IMR-90 (cell line): Measurements from ENCODE around the gene CHST6. TPM values are rescaled to one million over a fixed set of nuclear protein-coding genes. Genes with fewer than 3 reads are reported as not detected.

Experiments
- ATAC-seq: fragments of 200-7000 bp; cut with Tn5 transposase; 2 replicates; pipeline ENCODE4 v1.9.1; 2020; ENCODE audit warnings: low read depth, mild to moderate bottlenecking, moderate library complexity
- BruUV-seq: library from RNA; stranded (reverse); fragments of 400-500 nt; replicated peaks from 2 replicates; lab custom pipeline; 2021; lab: Mats Ljungman, UMichigan
- CTCF ChIA-PET: fragments of 300-600 bp; formaldehyde crosslinking; extraction: SDS; loops from one replicate; lab custom pipeline; 2021; ENCODE audit warnings: antibody characterized with exemption; lab: Yijun Ruan, JAX
- POLR2A ChIA-PET: fragments of 300-600 bp; sonication (Branson Sonifier 250); formaldehyde crosslinking; loops from one replicate; lab custom pipeline; 2022; ENCODE audit warnings: antibody characterized with exemption; ENCODE audit not compliant: unreplicated experiment; lab: Charles Lee
- DNase-seq: peaks from one replicate; pipeline ENCODE4 v3.0.0; 2013
- H2AFZ ChIP-seq: replicated peaks from 2 replicates; pipeline ENCODE3; 2013; ENCODE audit warnings: low read length, mild to moderate bottlenecking; ENCODE audit not compliant: poor library complexity
- H2AK5ac ChIP-seq: 2 replicates; pipeline ENCODE4 v1.6.1; 2013; ENCODE audit warnings: low read depth, low read length, inconsistent platforms
- H2AK9ac ChIP-seq: replicated peaks from 2 replicates; pipeline ENCODE3; 2013; ENCODE audit warnings: mild to moderate bottlenecking, low read depth, low read length, moderate library complexity; ENCODE audit not compliant: poor library complexity
- H2BK120ac ChIP-seq: 2 replicates; pipeline ENCODE4 v1.6.1; 2013; ENCODE audit warnings: low read depth, low read length, inconsistent platforms
- H2BK15ac ChIP-seq: 3 replicates; pipeline ENCODE4 v1.6.1; 2013; ENCODE audit warnings: low read depth, low read length, inconsistent platforms
- H2BK20ac ChIP-seq: 2 replicates; pipeline ENCODE4 v1.6.1; 2013; ENCODE audit warnings: low read depth, mild to moderate bottlenecking, inconsistent platforms, low read length, moderate library complexity
- H2BK5ac ChIP-seq: 2 replicates; pipeline ENCODE4 v1.6.1; 2013; ENCODE audit warnings: mild to moderate bottlenecking, low read depth, low read length, inconsistent platforms; ENCODE audit not compliant: poor library complexity, severe bottlenecking
- H3K14ac ChIP-seq: replicated peaks from 2 replicates; pipeline ENCODE4 v1.6.1; 2013; ENCODE audit warnings: low read depth, low read length, inconsistent platforms
- H3K18ac ChIP-seq: 2 replicates; pipeline ENCODE4 v1.6.1; 2013; ENCODE audit warnings: low read depth, low read length, control low read depth
- H3K23ac ChIP-seq: 2 replicates; pipeline ENCODE4 v1.6.1; 2013; ENCODE audit warnings: low read depth, low read length, inconsistent platforms
- H3K27ac ChIP-seq: 2 replicates; pipeline ENCODE4 v1.5.1; 2013; ENCODE audit warnings: mild to moderate bottlenecking, control low read depth, low read length; ENCODE audit not compliant: insufficient read depth
- H3K27me3 ChIP-seq: 2 replicates; pipeline ENCODE4 v1.6.1; 2013; ENCODE audit warnings: low read length; ENCODE audit not compliant: control insufficient read depth, insufficient read depth
- H3K36me3 ChIP-seq: 2 replicates; pipeline ENCODE4 v1.6.1; 2013; ENCODE audit warnings: low read length, mixed read lengths; ENCODE audit not compliant: control insufficient read depth, insufficient read depth
- H3K4ac ChIP-seq: 2 replicates; pipeline ENCODE4 v1.6.1; 2013; ENCODE audit warnings: low read depth, low read length, inconsistent platforms
- H3K4me1 ChIP-seq: 2 replicates; pipeline ENCODE4 v1.6.1; 2013; ENCODE audit warnings: low read length, mixed read lengths; ENCODE audit not compliant: control insufficient read depth, insufficient read depth
- H3K4me2 ChIP-seq: 2 replicates; pipeline ENCODE4 v1.6.1; 2013; ENCODE audit warnings: low read depth, mild to moderate bottlenecking, control low read depth, low read length, moderate library complexity
- H3K4me3 ChIP-seq: 2 replicates; pipeline ENCODE4 v1.5.1; 2013; ENCODE audit warnings: low read depth, mild to moderate bottlenecking, control low read depth, low read length, moderate library complexity; ENCODE audit not compliant: insufficient read depth
- H3K56ac ChIP-seq: 2 replicates; pipeline ENCODE4 v1.6.1; 2013; ENCODE audit warnings: low read length, inconsistent platforms; ENCODE audit not compliant: insufficient read depth; ENCODE audit errors: extremely low read depth
- H3K79me1 ChIP-seq, 2 experiments: 2 replicates each; pipeline ENCODE4 v1.6.1; 2013; ENCODE audit warnings: low read length in 2 of 2, inconsistent platforms in 1 of 2, low read depth in 1 of 2
- H3K9ac ChIP-seq: 2 replicates; pipeline ENCODE4 v1.6.1; 2013; ENCODE audit warnings: low read depth, low read length, control low read depth
- H3K9me1 ChIP-seq: 2 replicates; pipeline ENCODE4 v1.6.1; 2013; ENCODE audit warnings: low read length, inconsistent platforms; ENCODE audit not compliant: insufficient read depth
- H3K9me3 ChIP-seq: 2 replicates; pipeline ENCODE4 v1.6.1; 2013; ENCODE audit warnings: low read length; ENCODE audit not compliant: control insufficient read depth, insufficient read depth
- H4K20me1 ChIP-seq: 2 replicates; pipeline ENCODE4 v1.6.1; 2013; ENCODE audit warnings: low read length, inconsistent platforms; ENCODE audit not compliant: insufficient read depth
- H4K5ac ChIP-seq: 2 replicates; pipeline ENCODE4 v1.6.1; 2013; ENCODE audit warnings: mild to moderate bottlenecking, low read depth, low read length, control low read depth
- H4K8ac ChIP-seq, 2 experiments: 2 replicates each; pipeline ENCODE4 v1.6.1; 2013; ENCODE audit warnings: low read depth in 2 of 2, low read length in 2 of 2, control low read depth in 1 of 2, inconsistent platforms in 1 of 2
- H4K91ac ChIP-seq: 2 replicates; pipeline ENCODE4 v1.6.1; 2013; ENCODE audit warnings: low read depth, low read length, inconsistent platforms; ENCODE audit not compliant: insufficient read depth
- CEBPB ChIP-seq: IDR thresholded peaks from 2 replicates; pipeline ENCODE4 v1.6.1; 2012; ENCODE audit warnings: low read depth, low read length, improper control_type of control experiment
- CHD1 ChIP-seq: IDR thresholded peaks from 2 replicates; pipeline ENCODE4 v1.6.1; 2012; ENCODE audit warnings: low read depth, low read length, improper control_type of control experiment
- FOS ChIP-seq: fragments of 150-350 bp; IDR thresholded peaks from 2 replicates; pipeline ENCODE4 v1.6.1; 2016; ENCODE audit warnings: low read depth, low read length
- MAFK ChIP-seq: IDR thresholded peaks from 2 replicates; pipeline ENCODE4 v1.6.1; 2012; ENCODE audit warnings: low read depth, low read length, improper control_type of control experiment
- RAD21 ChIP-seq: IDR thresholded peaks from 2 replicates; pipeline ENCODE4 v1.6.1; 2012; ENCODE audit warnings: low read length, improper control_type of control experiment
- WGBS, 2 experiments: methylation state at CpG; one replicate each; pipeline versions ENCODE4 v1.1.5 to v1.1.7; 2013; ENCODE audit warnings: missing lambda C conversion rate in 2 of 2; ENCODE audit not compliant: insufficient read length in 1 of 2; ENCODE audit errors: extremely low coverage in 2 of 2; 5-methylcytosine and 5-hydroxymethylcytosine counted together
- dilution Hi-C: fragments of 300-500 bp; cut with HindIII; formaldehyde crosslinking; loops from one replicate; pipeline ENCODE4 v1.14.3; 2018; ENCODE audit warnings: low sequenced_read_pairs; ENCODE audit not compliant: unreplicated experiment
- in situ Hi-C: fragments of 300-500 bp; cut with MboI; formaldehyde crosslinking; loops from 3 replicates; pipeline ENCODE4 v1.14.3; 2019; ENCODE audit warnings: low sequenced_read_pairs, inconsistent platforms, mixed read lengths
- intact Hi-C: fragments of 100-400 bp; cut with micrococcal nuclease; formaldehyde crosslinking; loops from 2 replicates; pipeline ENCODE4 v1.10.0; 2022
- polyA plus RNA-seq, 3 experiments: library from polyadenylated mRNA; depleted of rRNA; stranded (reverse); fragments of >200 nt; gene quantifications; 2 replicates each; pipeline ENCODE4 v1.2.3, GENCODE V29; 2012; ENCODE audit warnings: low replicate concordance in 1 of 3
- total RNA-seq: library from RNA; depleted of rRNA; stranded (reverse); fragments of >200 nt; gene quantifications from 2 replicates; pipeline ENCODE4 v1.2.3, GENCODE V29; 2012

The CHST6 gene
- total and polyA plus RNA-seq, 2 of the 4 experiments (the other 2 are of a cell fraction): under 0.01 to 0.12 TPM

GRCh38 chr16:75534560-75535205 lies 39.4 kb upstream of the CHST6 start:
- Histone ChIP-seq H4K20me1 (no peaks in the 10 kb centered on the region), H2AFZ (no peak overlapping the region), H3K9me3 (no peaks in the 10 kb centered on the region), H3K4me3 (no peak overlapping the region), H3K56ac (no peak overlapping the region), H2BK15ac (no peak overlapping the region), H3K36me3 (no peaks in the 10 kb centered on the region), H2BK120ac (no peak overlapping the region), H3K9ac (no peak overlapping the region), H2AK9ac (no peak overlapping the region), H3K14ac (no peak overlapping the region), H3K4ac (no peak overlapping the region), H3K23ac (no peak overlapping the region), H3K27ac (no peak overlapping the region), H3K18ac (no peak overlapping the region), H4K91ac (no peak overlapping the region), H4K5ac (no peak overlapping the region), H3K27me3 (peaks cover 19% of the 10 kb centered on the region), H2BK5ac (no peak overlapping the region), H3K4me1 (no peaks in the 10 kb centered on the region), H3K79me1 (no peaks in the 10 kb centered on the region), H2AK5ac (no peak overlapping the region), H4K8ac (no peak overlapping the region), H3K4me2 (no peak overlapping the region), H3K9me1 (no peaks in the 10 kb centered on the region), H2BK20ac (no peak overlapping the region)
- ATAC-seq (no peak), DNase-seq (no peak)
- in situ Hi-C loops (no loop called here), dilution Hi-C loops (no loop called here), intact Hi-C loops (no loop called here)
- TF ChIP-seq CHD1: no peak
- no peak for TF ChIP-seq RAD21
- no peak for TF ChIP-seq MAFK
- no peak for TF ChIP-seq CEBPB
- no peak for TF ChIP-seq FOS
- no TSS peak for BruUV-seq
- ChIA-PET CTCF (interaction anchor here (1.2 kb wide), 1 partner anchor 17 kb away, joined by 3 read pairs; no protein-coding TSS in a partner anchor), POLR2A (no interaction called here)
- 69% methylated on average over 7 of the region's 19 CpGs; no CpG with 5 or more reads in 1 of the 2 experiments for whole genome bisulfite sequencing, 2 experiments
